DOHH2 (cell line): ENCODE measurements around the gene EXOSC5.

ENCODE experiments used
- H3F3A ChIP-seq: fragments of 200-600 bp; sonication (generic), shearing (Covaris generic); 2 replicates; pipeline ENCODE4 v1.6.0; 2016; ENCODE audit warnings: antibody characterized with exemption, mild to moderate bottlenecking; ENCODE audit not compliant: control insufficient read depth, insufficient read depth
- H3K27ac ChIP-seq: fragments of 200-600 bp; sonication (generic); 2 replicates; pipeline ENCODE4 v1.5.1; 2014; ENCODE audit warnings: low read depth, mild to moderate bottlenecking, low read length, moderate library complexity
- H3K27me3 ChIP-seq: fragments of 200-600 bp; sonication (generic); 2 replicates; pipeline ENCODE4 v1.6.1; 2014; ENCODE audit warnings: mild to moderate bottlenecking, low read length, mixed read lengths; ENCODE audit not compliant: control insufficient read depth
- H3K36me3 ChIP-seq: fragments of 200-600 bp; sonication (generic); 2 replicates; pipeline ENCODE4 v1.6.1; 2014; ENCODE audit warnings: mild to moderate bottlenecking, low read length, moderate library complexity, mixed read lengths; ENCODE audit not compliant: control insufficient read depth
- H3K4me1 ChIP-seq: fragments of 200-600 bp; sonication (generic); 2 replicates; pipeline ENCODE4 v1.6.1; 2014; ENCODE audit warnings: mild to moderate bottlenecking, low read length, mixed read lengths; ENCODE audit not compliant: control insufficient read depth
- H3K4me2 ChIP-seq: fragments of 200-600 bp; sonication (generic); 2 replicates; pipeline ENCODE4 v1.6.0; 2014; ENCODE audit warnings: mild to moderate bottlenecking, low read length, moderate library complexity
- H3K4me3 ChIP-seq: fragments of 200-600 bp; sonication (generic); 2 replicates; pipeline ENCODE4 v1.5.1; 2014; ENCODE audit warnings: mild to moderate bottlenecking, low read length, mixed read lengths
- H3K79me2 ChIP-seq: fragments of 200-600 bp; sonication (generic); 2 replicates; pipeline ENCODE4 v1.6.1; 2014; ENCODE audit warnings: mild to moderate bottlenecking, low read length, mixed read lengths; ENCODE audit not compliant: control insufficient read depth
- H3K9me2 ChIP-seq: fragments of 200-600 bp; sonication (generic); replicated peaks from 2 replicates; pipeline ENCODE4 v1.6.1; 2014; ENCODE audit warnings: mild to moderate bottlenecking, low read length, mixed read lengths; ENCODE audit not compliant: control insufficient read depth
- H3K9me3 ChIP-seq: fragments of 200-600 bp; sonication (generic); 2 replicates; pipeline ENCODE4 v1.6.1; 2014; ENCODE audit warnings: antibody characterized with exemption, low read length, mixed read lengths; ENCODE audit not compliant: control insufficient read depth, insufficient read depth
- H4K20me1 ChIP-seq: fragments of 200-600 bp; sonication (generic); 2 replicates; pipeline ENCODE4 v1.6.0; 2014; ENCODE audit warnings: low read depth, mild to moderate bottlenecking, antibody characterized with exemption, low read length, moderate library complexity; ENCODE audit not compliant: control insufficient read depth, insufficient read depth
- EZH2phosphoT487 ChIP-seq: fragments of 200-600 bp; sonication (generic); IDR thresholded peaks from 2 replicates; pipeline ENCODE4 v1.6.1; 2017; ENCODE audit warnings: borderline replicate concordance, mild to moderate bottlenecking, antibody characterized with exemption, low read length, moderate library complexity, mixed read lengths
- TF ChIP-seq, protein P1 (sequence below): fragments of 200-600 bp; sonication (generic); IDR thresholded peaks from one replicate; pipeline ENCODE4 v1.5.1; 2014; ENCODE audit warnings: antibody characterized with exemption, mild to moderate bottlenecking, low read depth, low read length; ENCODE audit not compliant: poor library complexity, severe bottlenecking

The EXOSC5 gene

DNA sequence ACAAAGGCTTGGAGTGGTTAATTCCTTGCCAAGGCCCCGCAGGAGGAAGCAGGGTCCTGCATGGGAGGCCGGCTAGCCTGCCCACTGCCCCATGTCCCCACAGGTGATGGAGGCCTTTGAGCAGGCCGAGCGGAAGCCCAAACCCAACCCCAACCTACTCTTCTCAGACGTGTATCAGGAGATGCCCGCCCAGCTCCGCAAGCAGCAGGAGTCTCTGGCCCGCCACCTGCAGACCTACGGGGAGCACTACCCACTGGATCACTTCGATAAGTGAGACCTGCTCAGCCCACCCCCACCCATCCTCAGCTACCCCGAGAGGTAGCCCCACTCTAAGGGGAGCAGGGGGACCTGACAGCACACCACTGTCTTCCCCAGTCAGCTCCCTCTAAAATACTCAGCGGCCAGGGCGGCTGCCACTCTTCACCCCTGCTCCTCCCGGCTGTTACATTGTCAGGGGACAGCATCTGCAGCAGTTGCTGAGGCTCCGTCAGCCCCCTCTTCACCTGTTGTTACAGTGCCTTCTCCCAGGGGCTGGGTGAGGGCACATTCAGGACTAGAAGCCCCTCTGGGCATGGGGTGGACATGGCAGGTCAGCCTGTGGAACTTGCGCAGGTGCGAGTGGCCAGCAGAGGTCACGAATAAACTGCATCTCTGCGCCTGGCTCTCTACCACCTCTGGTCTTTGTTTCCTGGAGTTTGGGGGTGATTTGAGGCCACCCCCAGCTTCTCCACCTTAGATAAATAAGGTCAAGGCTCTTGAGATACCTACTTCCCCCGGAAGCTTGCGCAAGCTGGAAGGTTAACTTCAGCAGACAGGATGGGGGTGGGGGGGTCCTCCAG lies 27.4 kb upstream of the EXOSC5 start:
- Histone ChIP-seq H3F3A (no peaks in the 10 kb centered on the region), H3K4me3 (no peak overlapping the region), H3K4me1 (peaks cover 17% of the 10 kb centered on the region), H3K27ac (no peak overlapping the region), H3K27me3 (no peaks in the 10 kb centered on the region), H3K4me2 (no peak overlapping the region), H3K36me3 (peaks cover 10% of the 10 kb centered on the region; the same call in 1 of the 2 replicates), H3K79me2 (no peaks in the 10 kb centered on the region), H3K9me2 (no peaks in the 10 kb centered on the region), H3K9me3 (no peaks in the 10 kb centered on the region), H4K20me1 (no peaks in the 10 kb centered on the region)
- TF ChIP-seq, protein P1, sequence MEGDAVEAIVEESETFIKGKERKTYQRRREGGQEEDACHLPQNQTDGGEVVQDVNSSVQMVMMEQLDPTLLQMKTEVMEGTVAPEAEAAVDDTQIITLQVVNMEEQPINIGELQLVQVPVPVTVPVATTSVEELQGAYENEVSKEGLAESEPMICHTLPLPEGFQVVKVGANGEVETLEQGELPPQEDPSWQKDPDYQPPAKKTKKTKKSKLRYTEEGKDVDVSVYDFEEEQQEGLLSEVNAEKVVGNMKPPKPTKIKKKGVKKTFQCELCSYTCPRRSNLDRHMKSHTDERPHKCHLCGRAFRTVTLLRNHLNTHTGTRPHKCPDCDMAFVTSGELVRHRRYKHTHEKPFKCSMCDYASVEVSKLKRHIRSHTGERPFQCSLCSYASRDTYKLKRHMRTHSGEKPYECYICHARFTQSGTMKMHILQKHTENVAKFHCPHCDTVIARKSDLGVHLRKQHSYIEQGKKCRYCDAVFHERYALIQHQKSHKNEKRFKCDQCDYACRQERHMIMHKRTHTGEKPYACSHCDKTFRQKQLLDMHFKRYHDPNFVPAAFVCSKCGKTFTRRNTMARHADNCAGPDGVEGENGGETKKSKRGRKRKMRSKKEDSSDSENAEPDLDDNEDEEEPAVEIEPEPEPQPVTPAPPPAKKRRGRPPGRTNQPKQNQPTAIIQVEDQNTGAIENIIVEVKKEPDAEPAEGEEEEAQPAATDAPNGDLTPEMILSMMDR, result no peak
- TF ChIP-seq EZH2phosphoT487, result no peak

GRCh38 chr19:41422955-41423354 lies 25.8 kb upstream of the EXOSC5 start:
- Histone ChIP-seq H3K27me3 (no peaks in the 10 kb centered on the region), H3K4me2 (no peak overlapping the region), H3F3A (no peaks in the 10 kb centered on the region), H3K79me2 (no peaks in the 10 kb centered on the region), H3K36me3 (peaks cover 13% of the 10 kb centered on the region; the same call in 1 of the 2 replicates), H3K9me3 (no peaks in the 10 kb centered on the region), H4K20me1 (no peaks in the 10 kb centered on the region), H3K9me2 (no peaks in the 10 kb centered on the region), H3K27ac (no peak overlapping the region), H3K4me1 (peaks cover 9% of the 10 kb centered on the region), H3K4me3 (no peak overlapping the region)
- TF ChIP-seq, protein P1, result no peak
- TF ChIP-seq EZH2phosphoT487, result no peak

- TF ChIP-seq EZH2phosphoT487, result no peak
- TF ChIP-seq, protein P1, result no peak
- Histone ChIP-seq H4K20me1 (no peaks in the 10 kb centered on the region), H3K4me2 (no peak overlapping the region), H3K4me1 (peaks cover 4% of the 10 kb centered on the region; the same call in 1 of the 2 replicates), H3K9me3 (no peaks in the 10 kb centered on the region), H3K4me3 (no peak overlapping the region), H3K36me3 (peaks cover 13% of the 10 kb centered on the region; the same call in 1 of the 2 replicates), H3K27me3 (no peaks in the 10 kb centered on the region), H3F3A (no peaks in the 10 kb centered on the region), H3K79me2 (no peaks in the 10 kb centered on the region), H3K9me2 (no peaks in the 10 kb centered on the region), H3K27ac (no peak overlapping the region)
Observed at GRCh38 chr19:41422456-41422855, 25.3 kb upstream of the EXOSC5 start.
